Motor neuron (in vitro differentiated cells): Measurements from ENCODE around the gene ARSG. TPM values are rescaled to one million over a fixed set of nuclear protein-coding genes. Genes with fewer than 3 reads are reported as not detected.
"Not testable (repeated sequence)": the region's sequence is repeated elsewhere in the genome, so short reads cannot be mapped to it uniquely, and the experiment has no call there.

ENCODE experiments used
- ATAC-seq, 8 experiments: fragments of 200-7000 bp; cut with Tn5 transposase; replicated peaks in 6 of 8; 2 replicates each; pipeline ENCODE4 v1.8.0; 2021; ENCODE audit warnings: mild to moderate bottlenecking in 8 of 8, moderate library complexity in 8 of 8
- H3K27ac ChIP-seq, 2 donors: fragments of 250-450 bp; sonication (Bioruptor Pico); 2 replicates each; pipeline ENCODE4 v1.9.0; 2021; ENCODE audit warnings: antibody characterized with exemption in 2 of 2, mild to moderate bottlenecking in 2 of 2, moderate library complexity in 1 of 2
- H3K4me1 ChIP-seq, 2 donors: fragments of 250-450 bp; sonication (Bioruptor Pico); replicated peaks in 1 of 2; 2 replicates each; pipeline ENCODE4 v1.6.1; 2021; ENCODE audit warnings: antibody characterized with exemption in 2 of 2, mild to moderate bottlenecking in 2 of 2, moderate library complexity in 1 of 2
- H3K4me3 ChIP-seq, 5 donors: fragments of 250-450 bp; sonication (Bioruptor Pico); 2 replicates each; pipeline ENCODE4 v1.9.0; 2021; ENCODE audit warnings: antibody characterized with exemption in 5 of 5, mild to moderate bottlenecking in 5 of 5, moderate library complexity in 4 of 5
- WGBS, 10 experiments: fragments of 450-650 bp; shearing (Covaris generic); methylation state at CpG; one replicate each; pipeline ENCODE4 v1.0.0; 2022; 5-methylcytosine and 5-hydroxymethylcytosine counted together
- in situ Hi-C, 9 experiments: fragments of 400-800 bp; cut with MboI; loops; one replicate each; pipeline ENCODE4 v1.15.0; 2021; ENCODE audit warnings: low sequenced_read_pairs in 9 of 9, low pct_unique_long_range_greater_than_20kb in 2 of 9; ENCODE audit not compliant: unreplicated experiment in 9 of 9
- total RNA-seq, 8 experiments: library from RNA; unstranded; fragments of 300-600 nt; gene quantifications; 2 replicates each; pipeline versions ENCODE4 v1.2.3 to v1.2.4, GENCODE V29; 2022

The ARSG gene
- total RNA-seq, 8 experiments from 2014 or later = 6.9 to 36.5 (median 12.6) TPM

GRCh38 chr17:68401288-68401687 lies 110.0 kb downstream of the ARSG start:
- 33 to 100% (median 86%) methylated on average over 1 to 6 of the region's 7 CpGs; no CpG with 5 or more reads in 4 of the 10 experiments for WGBS, 10 experiments
- Histone ChIP-seq H3K4me1 (peaks cover 6 to 7% of the 10 kb centered on the region in 2 donors), H3K4me3 (no peak overlapping the region), H3K27ac (no peak overlapping the region)
- ATAC-seq = no peak
- in situ Hi-C loops = no loop called here

- ATAC-seq = no peak
- H3K4me1 ChIP-seq = peaks cover 6 to 7% of the 10 kb centered on the region in 2 donors
- in situ Hi-C loops = no loop called here
- H3K4me3 ChIP-seq = no peak overlapping the region
- no peak overlapping the region for H3K27ac ChIP-seq
- WGBS, 10 experiments = 21 to 93% (median 86%) methylated on average over 1 of the region's 1 CpG; no CpG with 5 or more reads in 1 of the 10 experiments
These were observed 111.8 kb downstream of the ARSG start for GRCh38 chr17:68403122-68403521.

DNA sequence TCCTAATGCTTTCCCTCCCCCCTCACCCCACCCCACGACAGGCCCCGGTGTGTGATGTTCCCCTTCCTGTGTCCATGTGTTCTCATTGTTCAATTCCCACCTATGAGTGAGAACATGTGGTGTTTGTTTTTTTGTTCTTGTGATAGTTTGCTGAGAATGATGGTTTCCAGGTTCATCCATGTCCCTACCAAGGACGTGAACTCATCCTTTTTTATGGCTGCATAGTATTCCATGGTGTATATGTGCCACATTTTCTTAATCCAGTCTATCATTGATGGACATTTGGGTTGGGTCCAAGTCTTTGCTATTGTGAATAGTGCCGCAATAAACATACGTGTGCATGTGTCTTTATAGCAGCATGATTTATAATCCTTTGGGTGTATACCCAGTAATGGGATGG lies 112.5 kb downstream of the ARSG start:
- H3K4me1 ChIP-seq, H3K4me3 ChIP-seq, ATAC-seq, in situ Hi-C loops, H3K27ac ChIP-seq: not testable (repeated sequence)
- WGBS, 10 experiments = no CpG with 5 or more reads among the region's 5 CpGs

DNA sequence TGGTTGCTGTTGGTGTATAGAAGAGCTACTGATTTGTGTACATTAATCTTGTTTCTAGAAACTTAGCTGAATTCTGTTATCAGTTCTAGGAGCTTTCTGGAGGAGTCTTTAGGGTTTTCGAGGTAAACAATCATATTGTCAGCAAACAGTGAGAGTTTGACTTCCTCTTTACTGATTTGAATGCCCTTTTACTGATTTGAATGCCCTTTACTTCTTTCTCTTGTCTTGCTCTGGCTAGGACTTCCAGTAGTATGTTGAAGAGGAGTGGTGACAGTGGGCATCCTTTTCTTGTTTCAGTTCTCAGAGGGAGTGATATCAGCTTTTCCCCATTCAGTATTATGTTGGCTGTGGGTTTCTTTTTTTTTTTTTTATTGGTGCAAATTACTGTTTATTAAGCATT lies 116.4 kb downstream of the ARSG start:
- H3K27ac ChIP-seq, in situ Hi-C loops, H3K4me3 ChIP-seq, ATAC-seq, H3K4me1 ChIP-seq: not testable (repeated sequence)
- 25 to 100% (median 100%) methylated on average over 1 of the region's 1 CpG; no CpG with 5 or more reads in 3 of the 10 experiments for WGBS, 10 experiments

DNA sequence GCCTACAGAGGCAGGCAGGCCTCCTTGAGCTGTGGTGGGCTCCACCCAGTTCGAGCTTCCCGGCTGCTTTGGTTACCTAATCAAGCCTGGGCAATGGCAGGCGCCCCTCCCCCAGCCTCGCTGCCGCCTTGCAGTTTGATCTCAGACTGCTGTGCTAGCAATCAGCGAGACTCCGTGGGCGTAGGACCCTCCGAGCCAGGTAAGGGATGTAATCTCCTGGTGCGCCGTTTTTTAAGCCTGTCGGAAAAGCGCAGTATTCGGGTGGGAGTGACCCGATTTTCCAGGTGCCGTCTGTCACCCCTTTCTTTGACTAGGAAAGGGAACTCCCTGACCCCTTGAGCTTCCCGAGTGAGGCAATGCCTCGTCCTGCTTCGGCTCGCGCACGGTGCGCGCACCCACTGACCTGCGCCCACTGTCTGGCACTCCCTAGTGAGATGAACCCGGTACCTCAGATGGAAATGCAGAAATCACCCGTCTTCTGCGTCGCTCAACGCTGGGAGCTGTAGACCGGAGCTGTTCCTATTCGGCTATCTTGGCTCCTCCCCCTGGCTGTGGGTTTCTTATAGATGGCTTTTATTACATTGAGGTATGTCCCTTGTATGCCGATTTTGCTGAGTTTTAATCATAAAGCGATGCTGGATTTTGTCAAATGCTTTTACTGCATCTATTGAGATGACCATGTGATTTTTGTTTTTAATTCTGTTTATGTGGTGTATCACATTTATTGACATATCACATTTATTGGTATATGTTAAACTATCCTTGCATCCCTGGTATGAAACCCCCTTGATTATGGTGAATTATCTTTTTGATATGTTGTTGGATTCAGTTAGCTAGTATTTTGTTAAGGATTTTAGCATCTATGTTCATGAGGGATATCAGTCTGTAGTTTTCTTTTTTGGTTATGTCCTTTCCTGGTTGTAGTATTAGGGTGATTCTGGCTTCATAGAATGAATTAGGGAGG lies 122.6 kb downstream of the ARSG start:
- peak overlapping the region; percentile 32 to 87 for H3K27ac ChIP-seq
- H3K4me1 ChIP-seq, in situ Hi-C loops: not testable (repeated sequence)
- H3K4me3 ChIP-seq = peak overlapping the region; percentile 33 to 56 (median 41)
- peak; percentile 17 to 75 (median 57) for ATAC-seq
- 0 to 67% (median 33%) methylated on average over 1 to 6 of the region's 34 CpGs; no CpG with 5 or more reads in 4 of the 10 experiments for WGBS, 10 experiments

GRCh38 chr17:68414901-68415300 lies 123.6 kb downstream of the ARSG start:
- H3K27ac ChIP-seq, H3K4me1 ChIP-seq, in situ Hi-C loops, H3K4me3 ChIP-seq, ATAC-seq: not testable (repeated sequence)

DNA sequence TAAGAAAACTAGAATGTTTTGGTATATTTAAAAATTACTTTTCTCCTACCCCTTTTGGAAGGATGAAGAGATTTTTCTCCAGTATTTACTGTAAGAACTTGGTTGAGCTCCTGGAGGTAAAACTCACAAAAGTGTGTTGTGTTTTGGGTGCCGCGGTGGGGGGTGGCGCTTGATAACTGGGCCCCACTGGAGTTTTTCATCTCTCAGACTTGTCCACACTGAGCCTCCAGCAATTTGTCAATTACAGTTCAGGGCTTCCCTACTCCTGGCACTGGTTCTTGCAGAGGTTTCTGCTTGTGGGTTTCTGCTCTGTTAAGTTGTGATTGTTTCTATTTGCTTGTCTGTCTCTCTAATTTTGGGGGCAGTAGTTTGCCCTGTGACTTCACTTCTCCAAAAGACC lies 126.0 kb downstream of the ARSG start:
- no peak for ATAC-seq
- in situ Hi-C loops = no loop called here
- no peaks in the 10 kb centered on the region for H3K4me1 ChIP-seq
- no peak overlapping the region for H3K27ac ChIP-seq
- 83 to 100% (median 96%) methylated on average over 1 to 3 of the region's 3 CpGs; no CpG with 5 or more reads in 3 of the 10 experiments for WGBS, 10 experiments
- no peak overlapping the region for H3K4me3 ChIP-seq

GRCh38 chr17:68418876-68419275 lies 127.6 kb downstream of the ARSG start:
- 77 to 100% (median 92%) methylated on average over 1 to 4 of the region's 4 CpGs for WGBS, 10 experiments
- H3K27ac ChIP-seq = no peak overlapping the region
- no peak for ATAC-seq
- no peaks in the 10 kb centered on the region for H3K4me1 ChIP-seq
- in situ Hi-C loops = no loop called here
- H3K4me3 ChIP-seq = no peak overlapping the region

DNA sequence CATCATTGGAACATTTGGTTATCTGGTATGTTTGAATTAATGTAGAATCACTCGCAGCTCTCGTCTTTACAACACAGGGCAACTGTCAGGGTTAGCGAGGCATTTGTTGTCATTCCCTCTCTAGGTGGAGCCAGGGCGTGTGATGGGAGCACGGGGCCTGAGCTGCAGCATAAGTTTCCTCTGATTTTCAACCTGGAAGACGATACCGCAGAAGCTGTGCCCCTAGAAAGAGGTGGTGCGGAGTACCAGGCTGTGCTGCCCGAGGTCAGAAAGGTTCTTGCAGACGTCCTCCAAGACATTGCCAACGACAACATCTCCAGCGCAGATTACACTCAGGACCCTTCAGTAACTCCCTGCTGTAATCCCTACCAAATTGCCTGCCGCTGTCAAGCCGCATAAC lies 128.8 kb downstream of the ARSG start:
- WGBS, 10 experiments = 80 to 100% (median 93%) methylated on average over 1 to 10 of the region's 14 CpGs; no CpG with 5 or more reads in 3 of the 10 experiments
- in situ Hi-C loops = no loop called here
- no peaks in the 10 kb centered on the region for H3K4me1 ChIP-seq
- no peak overlapping the region for H3K27ac ChIP-seq
- no peak for ATAC-seq
- no peak overlapping the region for H3K4me3 ChIP-seq

DNA sequence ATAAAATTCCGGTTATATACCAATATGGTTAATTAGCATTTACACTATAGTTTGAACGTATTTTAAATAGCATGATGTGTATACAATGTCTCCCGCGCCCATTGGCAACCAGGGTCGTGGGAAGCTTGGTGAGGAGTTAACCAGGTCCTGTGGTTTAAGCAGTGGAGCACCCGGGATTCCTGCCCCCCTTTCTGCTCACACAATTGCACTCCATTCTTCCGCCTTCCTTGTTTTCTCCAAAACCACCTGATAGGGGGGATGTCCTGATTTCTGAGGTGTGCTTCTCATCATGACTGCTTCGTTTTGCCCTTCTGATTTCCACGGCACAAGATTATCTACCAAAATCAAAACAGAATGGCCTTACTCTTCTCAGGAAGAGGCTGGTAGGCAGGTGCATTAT lies 130.2 kb downstream of the ARSG start:
- WGBS, 10 experiments = 60 to 100% (median 85%) methylated on average over 1 to 9 of the region's 9 CpGs; no CpG with 5 or more reads in 1 of the 10 experiments
- H3K27ac ChIP-seq = no peak overlapping the region
- in situ Hi-C loops = no loop called here
- H3K4me3 ChIP-seq = no peak overlapping the region
- no peaks in the 10 kb centered on the region for H3K4me1 ChIP-seq
- ATAC-seq = no peak

DNA sequence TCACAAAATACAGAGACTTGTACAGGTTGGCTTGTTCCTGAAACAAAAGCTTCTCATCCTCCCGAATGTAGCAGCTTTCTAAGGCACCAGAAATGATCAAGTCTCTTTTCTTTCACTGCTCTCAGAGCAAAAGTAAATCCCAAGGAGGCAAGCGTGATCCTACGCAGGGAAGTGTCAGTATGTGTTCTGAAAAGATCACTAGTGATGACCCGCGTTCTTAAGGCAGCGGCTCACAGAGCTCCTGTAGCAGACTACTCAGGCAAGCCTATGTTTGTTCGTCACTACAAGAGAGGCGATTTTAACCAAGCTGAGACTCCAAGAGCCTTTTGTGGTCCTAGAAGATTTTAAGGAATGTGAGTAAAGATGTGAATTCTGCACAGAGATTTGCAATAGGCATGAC lies 131.5 kb downstream of the ARSG start:
- Histone ChIP-seq H3K27ac (no peak overlapping the region), H3K4me1 (no peaks in the 10 kb centered on the region), H3K4me3 (no peak overlapping the region)
- in situ Hi-C loops = no loop called here
- no peak for ATAC-seq
- WGBS, 10 experiments = 87 to 100% (median 95%) methylated on average over 1 to 8 of the region's 8 CpGs

GRCh38 chr17:68423251-68423650 lies 132.0 kb downstream of the ARSG start:
- Histone ChIP-seq H3K27ac (no peak overlapping the region), H3K4me3 (no peak overlapping the region), H3K4me1 (no peaks in the 10 kb centered on the region)
- 80 to 100% (median 100%) methylated on average over 1 to 2 of the region's 3 CpGs; no CpG with 5 or more reads in 4 of the 10 experiments for WGBS, 10 experiments
- no peak for ATAC-seq
- in situ Hi-C loops = no loop called here

DNA sequence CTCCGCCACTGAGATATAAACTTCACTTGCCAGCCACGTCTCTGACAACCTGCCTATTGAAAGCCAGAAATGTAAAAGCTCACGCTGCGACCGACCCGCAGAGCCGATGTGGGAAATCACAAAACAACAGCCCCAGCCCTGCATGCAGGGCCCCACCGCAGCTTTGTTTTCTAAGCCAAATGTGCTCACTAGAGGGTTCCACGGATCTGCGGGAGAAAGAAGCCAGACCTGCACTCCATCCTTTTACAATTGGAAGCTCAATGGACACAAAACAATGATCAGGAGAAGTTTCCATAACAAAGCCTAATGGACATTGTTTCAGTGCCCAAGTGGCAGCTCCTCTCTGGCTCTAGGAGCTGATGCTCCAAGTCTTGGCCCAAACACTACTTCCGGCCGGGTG lies 132.9 kb downstream of the ARSG start:
- Histone ChIP-seq H3K4me1 (no peaks in the 10 kb centered on the region), H3K4me3 (no peak overlapping the region), H3K27ac (no peak overlapping the region)
- in situ Hi-C loops = no loop called here
- no peak for ATAC-seq
- WGBS, 10 experiments = 66 to 96% (median 78%) methylated on average over 5 to 7 of the region's 12 CpGs; no CpG with 5 or more reads in 6 of the 10 experiments
